Neuronal stem cell (in vitro differentiated cells): ENCODE results near the gene GOLT1A.

ENCODE experiments used
- DNase-seq: peaks from one replicate; pipeline ENCODE4 v3.0.0-alpha.2; 2013; ENCODE audit warnings: low spot score
- H2AFZ ChIP-seq: one replicate; pipeline ENCODE4 v1.6.1; 2013; ENCODE audit warnings: mild to moderate bottlenecking, low read length, inconsistent platforms
- H2AK5ac ChIP-seq: 2 replicates; pipeline ENCODE4 v1.6.1; 2013; ENCODE audit warnings: low read depth, mild to moderate bottlenecking, inconsistent platforms, low read length, moderate library complexity, mixed read lengths
- H2BK120ac ChIP-seq: 2 replicates; pipeline ENCODE4 v1.6.1; 2013; ENCODE audit warnings: low read depth, mild to moderate bottlenecking, inconsistent platforms, low read length, moderate library complexity, mixed read lengths
- H2BK12ac ChIP-seq: one replicate; pipeline ENCODE4 v1.6.1; 2013; ENCODE audit warnings: low read length, inconsistent platforms
- H2BK15ac ChIP-seq: 2 replicates; pipeline ENCODE4 v1.6.1; 2013; ENCODE audit warnings: mild to moderate bottlenecking, low read length, inconsistent platforms, mixed read lengths
- H2BK5ac ChIP-seq: one replicate; pipeline ENCODE4 v1.6.1; 2013; ENCODE audit warnings: inconsistent platforms, mild to moderate bottlenecking, low read length, moderate library complexity
- H3K14ac ChIP-seq: one replicate; pipeline ENCODE4 v1.6.1; 2013; ENCODE audit warnings: low read length, inconsistent platforms
- H3K18ac ChIP-seq: 2 replicates; pipeline ENCODE4 v1.6.1; 2013; ENCODE audit warnings: low read length, inconsistent platforms
- H3K23ac ChIP-seq: 2 replicates; pipeline ENCODE4 v1.6.1; 2013; ENCODE audit warnings: low read depth, mild to moderate bottlenecking, mixed read lengths, low read length, inconsistent platforms; ENCODE audit not compliant: poor library complexity
- H3K27ac ChIP-seq: replicated peaks from 3 replicates; pipeline ENCODE4 v1.5.1; 2013; ENCODE audit warnings: low read length, inconsistent platforms
- H3K27me3 ChIP-seq, 3 experiments: 2 replicates each; pipeline ENCODE4 v1.6.1; 2013; ENCODE audit warnings: low read length in 3 of 3, mild to moderate bottlenecking in 2 of 3, inconsistent platforms in 1 of 3, low read depth in 1 of 3, mixed read lengths in 1 of 3, moderate library complexity in 1 of 3; ENCODE audit not compliant: control insufficient read depth in 3 of 3, insufficient read depth in 3 of 3
- H3K36me3 ChIP-seq, 2 donors: replicated peaks in 1 of 2; 2 replicates each; pipeline ENCODE4 v1.6.1; 2013; ENCODE audit warnings: low read length in 2 of 2; ENCODE audit not compliant: control insufficient read depth in 2 of 2, insufficient read depth in 2 of 2
- H3K4ac ChIP-seq: 2 replicates; pipeline ENCODE4 v1.6.1; 2013; ENCODE audit warnings: inconsistent platforms, mild to moderate bottlenecking, low read length, moderate library complexity
- H3K4me1 ChIP-seq, 2 donors: 1 replicate in 1 of 2; 2 replicates in 1 of 2; pipeline ENCODE4 v1.6.1; 2013; ENCODE audit warnings: low read length in 2 of 2, low read depth in 1 of 2; ENCODE audit not compliant: control insufficient read depth in 2 of 2, insufficient read depth in 1 of 2
- H3K4me2 ChIP-seq: one replicate; pipeline ENCODE4 v1.6.1; 2013; ENCODE audit warnings: mild to moderate bottlenecking, low read length, inconsistent platforms; ENCODE audit not compliant: insufficient read depth, poor library complexity, severe bottlenecking
- H3K4me3 ChIP-seq, 2 donors: 2 replicates each; pipeline ENCODE4 v1.5.1; 2013; ENCODE audit warnings: low read length in 2 of 2, mild to moderate bottlenecking in 2 of 2, inconsistent platforms in 1 of 2, moderate library complexity in 1 of 2
- H3K79me1 ChIP-seq: one replicate; pipeline ENCODE4 v1.6.1; 2013; ENCODE audit warnings: low read depth, mild to moderate bottlenecking, inconsistent platforms, low read length, moderate library complexity
- H3K9ac ChIP-seq: one replicate; pipeline ENCODE4 v1.6.1; 2013; ENCODE audit warnings: mild to moderate bottlenecking, low read depth, low read length, inconsistent platforms; ENCODE audit not compliant: poor library complexity
- H3K9me3 ChIP-seq, 2 donors: replicated peaks in 1 of 2; 2 replicates each; pipeline versions ENCODE3 to v1.6.1; 2013; ENCODE audit warnings: low read length in 2 of 2, mild to moderate bottlenecking in 2 of 2, inconsistent platforms in 1 of 2, low read depth in 1 of 2, mixed read lengths in 1 of 2, moderate library complexity in 1 of 2; ENCODE audit not compliant: control insufficient read depth in 2 of 2, insufficient read depth in 1 of 2
- H4K8ac ChIP-seq: one replicate; pipeline ENCODE4 v1.6.1; 2013; ENCODE audit warnings: low read depth, mild to moderate bottlenecking, inconsistent platforms, low read length, moderate library complexity
- H4K91ac ChIP-seq: one replicate; pipeline ENCODE4 v1.6.1; 2013; ENCODE audit warnings: low read length, low read depth, mild to moderate bottlenecking, inconsistent platforms; ENCODE audit not compliant: poor library complexity
- WGBS, 2 donors: extraction: QIAGEN DNeasy Blood & Tissue Kit; methylation state at CpG; one replicate each; pipeline ENCODE4 v1.1.7; 2013; ENCODE audit warnings: missing lambda C conversion rate in 2 of 2, mixed read lengths in 1 of 2; ENCODE audit not compliant: insufficient read length in 2 of 2, insufficient replicate concordance in 1 of 2; ENCODE audit errors: extremely low coverage in 2 of 2; 5-methylcytosine and 5-hydroxymethylcytosine counted together

GOLT1A gene

GRCh38 chr1:204212715-204213114 is 1.1 kb downstream of the GOLT1A start:
- Histone ChIP-seq H2BK12ac (no peak overlapping the region), H2AFZ (no peak overlapping the region), H2AK5ac (no peak overlapping the region), H2BK15ac (no peak overlapping the region), H3K79me1 (no peaks in the 10 kb centered on the region), H3K27ac (no peak overlapping the region), H2BK120ac (no peak overlapping the region), H4K91ac (no peak overlapping the region), H3K9me3 (no peaks in the 10 kb centered on the region), H3K18ac (no peak overlapping the region), H3K27me3 (peaks cover 0 to 18% (median 3%) of the 10 kb centered on the region in 3 experiments), H3K4me2 (no peak overlapping the region), H3K4ac (no peak overlapping the region), H3K4me3 (no peak overlapping the region), H3K4me1 (no peaks in the 10 kb centered on the region), H3K14ac (no peak overlapping the region), H3K23ac (no peak overlapping the region), H3K9ac (no peak overlapping the region), H3K36me3 (no peaks in the 10 kb centered on the region), H2BK5ac (no peak overlapping the region), H4K8ac (no peak overlapping the region)
- WGBS, 2 donors: no CpG with 5 or more reads among the region's 3 CpGs
- no peak for DNase-seq

- H3K36me3 ChIP-seq: no peaks in the 10 kb centered on the region
Observed at GRCh38 chr1:204211046-204211445, 2.7 kb downstream of the GOLT1A start.

GRCh38 chr1:204207136-204207616 is 6.6 kb downstream of the GOLT1A start:
- Histone ChIP-seq H3K27ac (no peak overlapping the region), H3K14ac (no peak overlapping the region), H3K4ac (no peak overlapping the region), H3K9me3 (no peaks in the 10 kb centered on the region), H2BK5ac (no peak overlapping the region), H2BK120ac (no peak overlapping the region), H3K27me3 (peaks cover 0 to 56% (median 0%) of the 10 kb centered on the region in 3 experiments), H3K9ac (no peak overlapping the region), H3K4me2 (no peak overlapping the region), H2BK15ac (no peak overlapping the region), H4K91ac (no peak overlapping the region), H2BK12ac (no peak overlapping the region), H4K8ac (no peak overlapping the region), H3K4me1 (peaks cover 0 to 2% of the 10 kb centered on the region in 2 donors), H3K4me3 (no peak overlapping the region), H2AK5ac (no peak overlapping the region), H2AFZ (peak overlapping the region; percentile 72), H3K36me3 (no peaks in the 10 kb centered on the region), H3K23ac (no peak overlapping the region), H3K79me1 (no peaks in the 10 kb centered on the region), H3K18ac (no peak overlapping the region)
- DNase-seq: peak; percentile 62
- WGBS, 2 donors: no CpG with 5 or more reads among the region's 13 CpGs

More at GRCh38 chr1:204211046-204211445, 2.7 kb downstream of the GOLT1A start:
- Histone ChIP-seq H2BK5ac (no peak overlapping the region), H2AK5ac (no peak overlapping the region), H3K9me3 (no peaks in the 10 kb centered on the region), H2BK12ac (no peak overlapping the region), H3K79me1 (no peaks in the 10 kb centered on the region), H4K91ac (no peak overlapping the region), H4K8ac (no peak overlapping the region), H3K27ac (no peak overlapping the region), H3K9ac (no peak overlapping the region), H2AFZ (no peak overlapping the region), H3K23ac (no peak overlapping the region), H3K4me3 (no peak overlapping the region), H3K4me2 (no peak overlapping the region), H3K4me1 (no peaks in the 10 kb centered on the region), H3K4ac (no peak overlapping the region), H3K14ac (no peak overlapping the region), H2BK15ac (no peak overlapping the region), H3K18ac (no peak overlapping the region), H2BK120ac (no peak overlapping the region), H3K27me3 (peaks cover 0 to 32% (median 3%) of the 10 kb centered on the region in 3 experiments)
- DNase-seq: no peak
- no CpG with 5 or more reads among the region's 7 CpGs for WGBS, 2 donors

GRCh38 chr1:204206121-204206520 is 7.7 kb downstream of the GOLT1A start:
- H2BK12ac ChIP-seq: no peak overlapping the region
- H2AK5ac ChIP-seq: no peak overlapping the region
- H3K14ac ChIP-seq: no peak overlapping the region
- no peak overlapping the region for H3K18ac ChIP-seq
- H3K4ac ChIP-seq: no peak overlapping the region
- no peak overlapping the region for H3K4me2 ChIP-seq
- DNase-seq: no peak
- H2BK5ac ChIP-seq: no peak overlapping the region
- no CpG with 5 or more reads among the region's 2 CpGs for WGBS, 2 donors
- H3K9me3 ChIP-seq: no peaks in the 10 kb centered on the region
- H4K8ac ChIP-seq: no peak overlapping the region
- H3K23ac ChIP-seq: no peak overlapping the region
- no peak overlapping the region for H2AFZ ChIP-seq
- H3K27me3 ChIP-seq: peaks cover 0 to 62% (median 0%) of the 10 kb centered on the region in 3 experiments
- H3K27ac ChIP-seq: no peak overlapping the region
- no peak overlapping the region for H3K9ac ChIP-seq
- H3K36me3 ChIP-seq: no peaks in the 10 kb centered on the region
- no peak overlapping the region for H4K91ac ChIP-seq
- no peak overlapping the region for H2BK15ac ChIP-seq
- H3K79me1 ChIP-seq: no peaks in the 10 kb centered on the region
- H2BK120ac ChIP-seq: no peak overlapping the region
- H3K4me1 ChIP-seq: peaks cover 0 to 2% of the 10 kb centered on the region in 2 donors
- no peak overlapping the region for H3K4me3 ChIP-seq
